ENCODE results near the gene C4orf54. TPM values are rescaled to one million over a fixed set of nuclear protein-coding genes. Genes with fewer than 3 reads are reported as not detected.

C4orf54 gene
- not detected in 2 replicates for total RNA-seq (2014; rRNA removed; shearing (Covaris generic))

DNA sequence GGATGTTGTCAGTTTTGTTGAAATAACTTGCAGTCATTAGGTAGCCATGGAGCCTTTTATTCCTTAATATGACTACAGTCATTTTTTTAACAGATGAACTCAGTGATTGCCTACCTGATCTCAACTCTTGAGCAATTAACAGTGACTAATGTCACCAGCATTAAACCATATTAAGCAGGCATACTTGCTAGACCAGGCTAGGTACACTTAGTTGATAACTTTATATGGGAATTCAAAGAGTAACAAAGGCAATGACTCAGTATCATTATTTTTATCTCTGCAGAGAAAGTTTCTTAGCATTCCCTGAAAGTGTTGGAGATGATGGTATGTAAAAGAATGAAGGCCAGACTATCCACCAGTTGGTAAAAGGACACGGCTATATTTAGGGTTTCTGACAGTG, at the start of gene C4orf54:
Gene C4orf54, minus strand, starts transcription at position 31 of the 400 bp plus-strand sequence. CDS start 3,180 bp downstream, outside the sequence.
- no peak for DNase-seq (ENCODE audit: low spot score)

DNA sequence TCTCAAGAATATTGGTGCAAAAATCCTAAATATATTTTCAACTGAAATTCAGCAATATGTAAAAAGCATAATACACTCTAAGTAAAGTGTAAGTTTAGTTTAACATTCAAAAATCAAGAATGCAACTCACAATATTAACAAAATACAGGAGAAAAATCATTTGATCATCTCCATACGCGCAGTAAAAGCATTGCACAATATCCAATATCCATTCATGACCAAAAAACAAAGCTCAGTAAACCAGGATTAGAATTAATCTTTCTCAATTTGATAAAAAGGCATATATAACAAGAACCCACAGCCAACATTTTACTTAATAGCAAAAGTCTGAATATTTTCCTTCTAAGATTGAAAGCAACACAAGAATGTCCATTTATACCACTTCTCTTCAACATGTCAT, 48.3 kb upstream of the C4orf54 start:
- DNase-seq (ENCODE audit: low spot score): no peak

DNA sequence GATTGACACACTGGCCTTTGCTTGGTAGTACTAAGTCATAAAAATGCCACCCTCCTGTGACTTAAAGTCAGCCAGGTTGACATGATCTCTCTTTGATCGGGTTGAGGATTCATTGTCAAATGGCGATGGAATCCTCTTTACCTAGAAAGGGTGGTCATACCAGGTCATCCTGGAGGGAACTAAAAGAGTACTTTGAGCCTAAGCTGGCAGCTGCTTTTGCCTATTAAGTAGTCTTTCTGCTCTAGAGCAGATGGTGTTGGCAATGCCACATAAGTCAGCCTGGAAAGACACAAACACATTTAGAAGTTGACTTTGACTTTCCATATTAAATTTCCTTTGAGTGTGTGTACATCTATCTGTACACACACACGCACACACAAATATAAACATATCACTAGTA, 39.2 kb upstream of the C4orf54 start:
- no peak for DNase-seq (ENCODE audit: low spot score)

DNA sequence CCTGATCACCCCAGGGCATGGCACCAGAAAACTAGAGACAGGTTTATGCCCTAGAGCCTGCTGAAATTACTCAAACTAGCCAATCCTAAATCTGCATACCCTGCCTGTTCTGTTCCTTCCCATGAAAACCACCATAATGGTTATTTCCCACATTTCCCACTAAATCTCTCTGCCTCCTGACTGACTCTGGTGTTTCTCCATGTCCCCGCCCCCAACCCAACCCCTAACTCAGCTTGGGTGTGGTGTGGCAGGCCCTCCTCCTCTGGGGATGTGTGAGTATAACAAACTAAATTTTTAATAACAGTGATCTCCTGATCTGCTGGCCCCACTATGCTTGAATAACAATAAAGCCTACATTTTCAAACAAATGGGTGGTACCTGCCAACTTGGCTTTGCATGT, 35.5 kb upstream of the C4orf54 start:
- DNase-seq (ENCODE audit: low spot score): no peak

DNA sequence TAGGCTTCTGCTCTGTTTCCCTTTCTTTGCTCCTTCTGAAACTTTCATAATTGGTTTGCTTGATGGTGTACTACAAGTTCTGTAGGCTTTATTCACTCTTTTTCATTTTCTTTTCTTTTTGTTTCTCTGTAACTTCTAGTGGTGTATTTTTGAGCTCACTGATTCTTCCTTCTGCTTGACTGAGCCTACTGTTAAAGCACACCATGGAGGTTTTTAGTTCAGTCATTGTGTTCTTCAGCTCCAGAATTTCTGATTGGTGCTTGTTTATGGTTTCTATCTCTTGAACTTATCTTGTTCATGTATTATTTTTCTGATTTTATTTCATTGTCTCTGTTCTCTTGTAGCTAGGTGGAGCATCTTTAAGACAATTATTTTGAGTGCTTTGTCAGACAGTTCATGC, 33.4 kb upstream of the C4orf54 start:
- DNase-seq (ENCODE audit: low spot score): no peak

DNA sequence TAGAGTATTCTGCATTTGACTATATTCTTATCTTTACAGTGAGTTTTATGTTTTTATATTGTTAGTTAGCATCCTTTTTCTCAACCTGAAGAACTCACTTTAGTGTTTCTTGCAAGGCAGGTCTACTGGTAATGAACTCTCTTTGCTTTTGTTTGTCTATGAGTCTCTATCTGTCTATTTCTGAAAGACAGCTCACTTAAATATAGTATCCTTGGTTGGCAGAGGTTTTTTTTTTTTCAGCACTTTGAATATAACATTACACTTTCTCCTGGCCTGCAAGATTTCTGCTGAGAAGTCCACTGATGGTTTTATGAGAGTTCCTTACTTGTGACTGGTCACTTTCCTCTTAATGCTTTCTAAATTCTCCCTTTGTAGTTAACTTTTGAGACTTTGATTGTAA, 32.8 kb upstream of the C4orf54 start:
- DNase-seq (ENCODE audit: low spot score): no peak

DNA sequence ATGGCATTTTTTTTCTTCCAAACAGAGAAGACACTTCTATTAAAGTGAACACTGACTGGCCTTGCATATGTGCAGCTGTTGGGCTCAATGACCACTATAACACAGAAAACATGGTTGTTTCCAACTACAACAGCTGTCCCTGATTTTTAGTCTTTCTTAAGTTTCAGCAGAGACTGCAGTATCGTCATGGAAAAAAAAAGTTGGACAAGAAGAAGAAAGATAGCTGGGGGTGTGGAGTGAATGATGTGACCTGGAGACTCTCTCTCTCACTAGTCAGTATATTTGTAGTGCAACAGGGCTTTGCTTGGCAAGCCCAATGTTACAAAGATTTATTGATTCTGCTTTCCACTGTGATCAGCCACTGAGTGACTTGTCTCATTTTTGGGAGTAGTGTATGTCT, 29.5 kb upstream of the C4orf54 start:
- DNase-seq (ENCODE audit: low spot score): no peak

DNA sequence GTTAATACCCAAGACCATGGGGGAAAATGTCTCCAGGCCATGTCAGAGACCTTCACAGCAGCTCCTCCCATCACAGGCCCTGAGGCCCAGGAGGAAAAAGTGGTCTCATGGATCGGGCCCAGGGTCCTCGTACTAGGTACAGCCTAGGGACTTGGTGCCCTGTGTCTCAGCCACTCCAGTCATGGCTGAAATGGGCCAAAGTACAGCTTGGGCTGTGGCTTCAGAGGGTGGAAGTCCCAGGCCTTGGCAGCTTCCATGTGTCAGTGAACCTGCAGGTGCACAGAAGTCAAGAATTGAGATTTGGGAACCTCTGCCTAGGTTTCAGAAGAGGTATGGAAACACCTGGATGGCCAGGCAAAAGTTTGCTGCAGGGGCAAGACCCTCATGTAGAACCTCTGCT, 27.6 kb upstream of the C4orf54 start:
- no peak for DNase-seq (ENCODE audit: low spot score)

DNA sequence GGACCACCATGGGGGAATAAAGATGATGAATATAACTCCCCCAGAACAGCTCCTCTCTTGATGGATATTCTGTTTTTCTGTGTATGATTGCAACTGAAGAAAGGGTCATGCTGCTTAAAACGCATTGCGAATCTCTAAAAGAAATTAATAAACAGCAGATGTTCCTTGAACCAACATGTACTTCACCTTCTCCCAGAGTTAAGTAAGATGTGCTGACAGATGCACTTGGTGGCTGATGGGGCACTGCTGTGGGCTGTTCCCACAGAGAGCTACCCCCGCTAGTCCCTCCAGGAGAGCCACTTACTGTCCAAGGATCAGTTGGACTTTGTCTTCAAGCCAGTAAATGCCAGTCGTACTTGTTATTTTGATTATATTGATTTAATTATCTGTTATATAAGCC, 26.3 kb upstream of the C4orf54 start:
- DNase-seq (ENCODE audit: low spot score): no peak

DNA sequence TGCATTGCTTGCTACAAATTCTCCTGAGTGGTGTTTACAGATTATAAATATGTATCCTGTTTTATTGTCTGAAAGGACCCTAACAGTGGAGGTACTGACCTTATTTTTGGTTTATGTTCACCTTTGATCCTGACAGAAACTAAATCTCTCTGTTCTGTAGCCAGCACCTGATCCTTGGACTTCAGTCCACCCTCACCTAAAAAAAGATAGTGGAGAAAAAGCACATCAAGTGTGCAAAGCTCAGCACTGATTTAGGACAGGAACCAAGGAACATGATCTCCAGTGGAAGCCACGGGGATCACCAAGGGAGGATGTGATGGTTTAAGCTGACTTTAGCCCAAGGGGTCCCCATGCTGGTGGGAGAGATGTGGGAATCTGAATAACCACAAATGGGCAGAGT, 22.3 kb upstream of the C4orf54 start:
- DNase-seq (ENCODE audit: low spot score): no peak

DNA sequence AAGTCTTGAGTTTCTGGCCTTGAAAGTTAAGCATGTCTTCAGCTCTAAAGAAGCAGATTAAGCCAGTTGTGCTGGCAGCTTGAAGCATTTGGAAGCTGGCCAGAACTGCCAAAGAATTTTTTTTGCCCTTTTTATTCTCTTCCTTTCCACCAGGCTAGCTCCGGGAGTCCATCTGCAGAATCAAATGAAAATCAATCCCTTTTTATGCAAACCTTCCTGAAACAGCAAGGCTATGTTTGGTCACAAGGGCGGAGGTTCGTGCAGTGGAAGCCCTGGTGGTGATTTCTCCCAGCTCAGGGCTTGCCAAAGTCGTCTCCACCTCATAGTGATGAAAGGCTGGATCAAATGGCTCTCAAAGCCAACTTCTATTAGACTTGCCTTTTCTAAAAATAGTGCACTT, 21.6 kb upstream of the C4orf54 start:
- DNase-seq (ENCODE audit: low spot score): no peak

DNA sequence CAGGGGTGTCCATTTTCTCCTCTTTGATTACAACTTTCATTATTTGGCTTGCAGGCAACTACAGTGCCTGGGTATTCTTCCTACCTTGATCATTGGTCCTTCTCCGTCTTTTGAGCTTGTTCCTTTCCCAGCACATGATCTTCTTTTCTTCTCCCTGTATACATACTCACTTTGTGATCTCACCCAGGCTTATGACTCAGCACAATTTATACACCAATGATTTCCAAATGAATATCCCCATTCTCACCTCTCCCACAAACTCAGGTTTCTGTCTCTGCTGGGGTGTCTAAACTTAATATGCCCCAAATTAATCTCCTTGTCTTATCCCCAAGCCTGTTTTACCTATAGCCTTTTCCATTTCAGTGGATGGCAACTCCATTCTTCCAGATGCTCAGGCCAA, 19.5 kb upstream of the C4orf54 start:
- no peak for DNase-seq (ENCODE audit: low spot score)

DNA sequence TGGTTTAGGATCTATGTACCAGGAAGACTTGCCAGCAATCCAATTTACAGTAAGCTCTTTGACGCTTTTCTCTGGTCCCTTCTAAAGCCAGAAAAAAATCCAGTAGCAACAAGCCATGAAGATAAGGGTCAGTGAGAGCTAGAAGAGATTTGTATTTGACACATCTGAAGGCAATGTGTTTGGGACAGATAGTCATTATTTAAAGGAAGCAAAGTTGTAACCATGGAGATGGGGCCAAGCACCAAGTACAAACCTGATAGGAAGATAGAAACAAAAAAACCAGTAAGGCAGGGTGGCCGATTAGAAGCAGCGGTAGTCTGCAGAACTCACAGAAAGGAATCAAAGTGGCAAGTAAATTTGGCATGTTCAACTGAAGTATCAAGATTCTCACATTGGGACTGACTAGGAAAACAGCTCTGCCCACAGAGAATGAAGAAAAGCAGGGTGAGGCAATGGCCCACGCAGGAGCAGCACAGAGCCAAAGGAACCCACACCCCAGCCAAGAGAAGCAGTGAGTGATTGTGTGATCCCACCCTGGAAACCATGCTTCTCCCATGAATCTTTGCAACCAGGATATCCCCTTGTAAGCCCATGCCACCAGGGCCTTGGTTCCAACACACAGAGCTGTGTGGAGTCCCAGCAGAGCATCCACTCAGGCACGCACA, 12.9 kb upstream of the C4orf54 start:
- DNase-seq (ENCODE audit: low spot score): no peak

DNA sequence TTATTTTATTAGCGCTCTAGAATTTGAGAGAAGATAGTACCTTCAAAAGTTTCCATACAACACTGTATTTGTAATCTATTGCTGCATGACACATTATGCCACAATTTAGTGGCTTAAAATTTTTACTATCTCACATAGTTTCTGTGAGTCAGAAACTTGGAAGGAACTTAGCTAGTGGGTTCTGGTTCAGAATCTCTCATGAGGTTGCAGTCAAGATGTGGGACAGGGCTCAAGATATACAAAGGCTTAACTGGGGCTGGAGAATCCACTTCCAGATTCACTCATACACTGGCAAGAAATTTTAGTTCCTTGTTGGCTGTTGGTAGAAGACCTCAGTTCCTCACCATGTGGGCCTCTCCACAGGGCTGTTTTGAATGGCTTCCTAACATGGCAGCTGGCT, 11.5 kb upstream of the C4orf54 start:
- no peak for DNase-seq (ENCODE audit: low spot score)

DNA sequence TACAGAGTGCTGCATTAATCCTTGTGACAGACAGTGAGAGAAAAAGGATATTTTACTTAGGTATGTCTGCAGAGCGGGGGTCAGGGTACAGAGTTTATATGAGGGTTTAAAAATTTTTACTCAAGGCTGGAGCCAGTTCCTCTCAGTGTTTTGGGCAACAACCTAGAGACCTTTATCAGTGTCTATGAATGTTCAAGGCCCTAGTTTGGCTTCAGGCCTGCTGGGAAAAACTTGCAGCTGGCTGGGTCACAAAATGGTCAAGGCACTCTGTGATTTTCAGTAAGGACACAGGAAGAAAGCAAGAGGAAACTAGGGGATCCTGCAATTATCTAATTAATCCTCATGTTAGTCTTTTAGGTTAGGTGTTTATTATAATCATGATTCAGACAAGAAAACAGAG, 10.8 kb upstream of the C4orf54 start:
- DNase-seq (ENCODE audit: low spot score): no peak

DNA sequence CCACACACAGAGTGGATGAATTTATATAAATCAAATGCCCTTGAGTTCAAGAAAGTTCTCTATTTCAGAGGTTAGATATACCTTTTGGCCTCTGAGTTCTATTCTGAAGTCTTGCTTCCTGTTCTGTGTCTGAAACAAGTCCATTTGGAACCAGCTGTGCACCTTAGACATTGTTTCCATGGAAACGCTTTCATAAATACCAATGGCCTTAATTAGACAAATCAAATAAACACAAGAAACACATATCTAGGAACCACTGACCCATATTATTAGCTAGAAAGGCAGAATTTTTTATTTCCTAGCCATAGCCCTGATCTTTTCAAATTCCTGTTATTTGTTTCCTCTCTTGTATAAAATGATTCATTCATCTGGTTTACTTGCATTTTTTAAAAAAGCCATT, 8.4 kb upstream of the C4orf54 start:
- no peak for DNase-seq (ENCODE audit: low spot score)

DNA sequence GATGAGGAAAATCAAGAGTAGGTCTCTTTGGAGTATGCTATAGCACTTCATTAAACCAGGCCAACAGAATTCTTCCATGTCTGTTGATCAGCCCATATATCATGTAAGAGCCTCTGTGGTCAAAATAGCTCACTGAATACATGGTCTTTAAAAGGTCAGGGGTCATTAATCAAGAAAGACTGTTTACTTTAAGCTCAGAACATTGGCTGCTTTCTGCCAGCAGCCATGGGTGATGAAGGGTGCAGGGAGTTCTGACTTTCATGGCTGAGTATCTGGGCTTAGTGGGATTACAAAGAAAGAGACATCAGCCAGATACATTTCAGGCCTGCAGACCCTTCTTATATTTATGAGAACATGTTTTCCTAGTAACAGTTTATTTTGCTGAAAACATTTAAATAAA, 7.1 kb upstream of the C4orf54 start:
- DNase-seq (ENCODE audit: low spot score): no peak

DNA sequence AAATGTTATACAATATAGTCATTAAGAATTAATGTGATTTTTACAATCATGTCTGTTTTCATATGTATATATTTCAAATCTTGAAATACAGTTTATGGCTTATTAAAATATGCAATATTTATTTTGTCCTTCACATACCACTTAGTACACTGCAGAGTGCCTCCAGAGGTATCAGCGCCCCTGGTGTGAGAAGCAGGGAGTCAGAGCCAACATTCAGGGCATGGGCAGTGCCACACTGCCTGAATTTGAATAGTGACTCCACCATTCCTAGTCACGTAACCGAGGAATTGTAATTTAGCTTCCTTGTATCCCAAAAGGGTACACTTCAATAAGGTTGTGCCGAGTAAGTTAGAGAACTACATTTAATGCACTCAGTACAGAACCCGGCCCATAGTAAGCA, 4.3 kb upstream of the C4orf54 start:
- no peak for DNase-seq (ENCODE audit: low spot score)

DNA sequence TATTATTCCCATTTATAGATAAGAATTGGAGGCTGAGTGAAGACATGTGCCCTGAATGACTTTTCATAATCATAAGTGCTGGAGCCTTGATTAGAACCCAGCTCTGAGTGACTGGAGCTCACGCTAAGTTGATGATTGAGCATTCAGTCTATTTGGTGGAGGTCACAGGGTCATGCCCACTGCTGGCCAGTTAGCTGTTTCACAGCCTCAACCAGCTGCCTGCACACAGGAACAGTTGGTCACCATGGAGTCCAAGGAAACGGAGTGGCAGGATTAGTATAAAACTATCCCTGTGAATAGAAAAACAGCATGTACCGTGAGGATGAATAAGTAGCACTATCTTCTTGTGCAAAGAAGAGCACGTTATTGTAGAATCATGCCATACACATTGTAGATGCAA, 1.0 kb upstream of the C4orf54 start:
- DNase-seq (ENCODE audit: low spot score): no peak

DNA sequence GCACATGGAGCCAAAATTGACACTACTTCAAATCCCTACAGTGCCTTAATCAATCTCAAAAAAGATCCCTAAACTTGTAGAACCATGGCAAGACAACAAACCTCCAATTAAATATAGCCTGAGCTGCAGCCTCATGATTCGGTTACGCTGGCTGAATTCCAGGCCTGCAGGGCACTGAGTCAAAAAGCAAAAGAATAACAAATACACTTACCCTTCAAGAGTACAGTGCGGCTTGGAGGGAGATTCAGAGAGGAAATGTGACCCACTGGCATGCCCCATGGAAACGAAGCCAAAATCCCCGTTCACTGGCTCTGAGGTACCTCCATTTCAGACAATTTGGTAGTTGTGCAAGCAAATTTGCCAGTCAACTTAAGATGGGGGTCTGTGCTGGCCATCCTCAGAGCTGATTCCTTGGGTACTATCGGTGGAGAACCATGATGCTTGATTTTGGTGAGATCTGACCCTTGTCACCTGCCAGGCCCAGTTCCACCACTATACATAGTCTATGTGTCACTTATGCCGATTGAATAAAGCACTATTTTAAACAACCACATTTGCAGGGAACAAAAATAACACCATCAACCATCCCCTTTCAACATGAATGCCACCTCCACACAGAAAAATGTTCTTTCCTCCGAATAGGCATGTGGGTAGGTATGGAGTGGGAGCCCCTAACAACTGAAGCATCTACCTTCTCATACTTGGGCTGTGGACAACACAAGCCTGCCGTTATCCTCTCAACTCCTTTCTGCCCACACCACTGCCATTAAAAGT, 2.1 kb downstream of the C4orf54 start:
- no peak for DNase-seq (ENCODE audit: low spot score)

DNA sequence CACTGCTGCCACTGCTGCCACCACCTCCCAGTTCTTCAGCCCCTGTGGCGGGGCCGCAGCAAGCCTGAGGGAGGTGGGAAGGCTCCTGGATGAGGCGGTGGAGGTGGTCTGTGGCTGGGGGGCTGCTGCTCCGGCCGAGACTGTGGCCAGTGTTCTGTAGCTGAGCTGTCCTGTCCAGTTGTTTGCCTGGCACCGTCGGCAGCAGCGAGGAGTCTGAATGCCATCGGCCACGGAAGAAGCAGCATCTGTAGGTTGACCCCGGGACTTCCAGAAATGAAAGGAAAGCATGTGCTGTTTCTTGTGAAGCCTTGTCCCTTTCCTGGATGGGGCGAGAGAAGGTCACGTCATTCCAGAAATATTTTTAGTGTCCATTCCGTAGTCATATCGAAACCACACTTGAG, 3.3 kb downstream of the C4orf54 start:
- DNase-seq (ENCODE audit: low spot score): no peak

DNA sequence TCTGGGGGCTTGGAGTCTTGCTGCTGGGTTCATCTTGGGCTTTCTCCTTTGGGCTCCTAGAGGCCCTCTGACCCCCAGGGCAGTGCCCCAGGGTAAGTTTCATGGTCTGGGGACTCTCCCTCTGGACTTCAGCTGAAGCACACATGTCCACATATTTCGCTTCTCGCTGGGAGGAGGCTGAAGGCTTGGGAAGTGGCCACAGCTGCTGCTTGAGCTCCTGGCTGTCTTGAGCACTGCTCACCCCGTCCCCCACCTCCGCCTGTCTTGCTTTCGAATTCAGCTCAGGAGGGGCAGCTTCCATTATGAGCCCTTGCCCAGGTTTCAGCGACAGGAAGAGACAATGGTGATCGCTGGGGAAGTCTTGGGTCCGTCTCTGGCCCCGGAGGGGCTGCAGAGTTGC, 3.7 kb downstream of the C4orf54 start:
- no peak for DNase-seq (ENCODE audit: low spot score)

Measured in HT-29 (cell line).